ENCODE measurements around the gene GPR158.
"Not testable (repeated sequence)": the region's sequence is repeated elsewhere in the genome, so short reads cannot be mapped to it uniquely, and the experiment has no call there.

The GPR158 gene

GRCh38 chr10:25382901-25383300, 208.1 kb downstream of the GPR158 start:
- not testable (repeated sequence) for H3K4me3 ChIP-seq (ENCODE audit: low read depth, low read length); DNase-seq (ENCODE audit: low read depth)

GRCh38 chr10:25383686-25384085, 208.9 kb downstream of the GPR158 start:
- no peak for DNase-seq (ENCODE audit: low read depth)
- no peak overlapping the region for H3K4me3 ChIP-seq (ENCODE audit: low read depth, low read length)

GRCh38 chr10:25384618-25385017, 209.8 kb downstream of the GPR158 start:
- H3K4me3 ChIP-seq (ENCODE audit: low read depth, low read length), result no peak overlapping the region
- DNase-seq (ENCODE audit: low read depth), result no peak

- DNase-seq (ENCODE audit: low read depth), result no peak
- no peak overlapping the region for H3K4me3 ChIP-seq (ENCODE audit: low read depth, low read length)
Measured at GRCh38 chr10:25388188-25388861, 213.5 kb downstream of the GPR158 start.

GRCh38 chr10:25388862-25389206, 214.0 kb downstream of the GPR158 start:
- DNase-seq (ENCODE audit: low read depth), result no peak
- H3K4me3 ChIP-seq (ENCODE audit: low read depth, low read length), result no peak overlapping the region

GRCh38 chr10:25390733-25391132, 215.9 kb downstream of the GPR158 start:
- no peak overlapping the region for H3K4me3 ChIP-seq (ENCODE audit: low read depth, low read length)
- DNase-seq (ENCODE audit: low read depth), result no peak

- DNase-seq (ENCODE audit: low read depth), result no peak
- no peak overlapping the region for H3K4me3 ChIP-seq (ENCODE audit: low read depth, low read length)
Measured at GRCh38 chr10:25392132-25392531, 217.3 kb downstream of the GPR158 start.

GRCh38 chr10:25393621-25394020, 218.8 kb downstream of the GPR158 start:
- no peak for DNase-seq (ENCODE audit: low read depth)
- no peak overlapping the region for H3K4me3 ChIP-seq (ENCODE audit: low read depth, low read length)

- DNase-seq (ENCODE audit: low read depth), result no peak
- H3K4me3 ChIP-seq (ENCODE audit: low read depth, low read length), result no peak overlapping the region
Measured at GRCh38 chr10:25398680-25399079, 223.9 kb downstream of the GPR158 start.

- no peak overlapping the region for H3K4me3 ChIP-seq (ENCODE audit: low read depth, low read length)
- no peak for DNase-seq (ENCODE audit: low read depth)
Measured at GRCh38 chr10:25405871-25406270, 231.1 kb downstream of the GPR158 start.

GRCh38 chr10:25417611-25418010, 242.8 kb downstream of the GPR158 start:
- DNase-seq (ENCODE audit: low read depth), result no peak

GRCh38 chr10:25425776-25426175, 251.0 kb downstream of the GPR158 start:
- no peak for DNase-seq (ENCODE audit: low read depth)
- H3K4me3 ChIP-seq (ENCODE audit: low read depth, low read length), result no peak overlapping the region

More at GRCh38 chr10:25417611-25418010, 242.8 kb downstream of the GPR158 start:
- H3K4me3 ChIP-seq (ENCODE audit: low read depth, low read length), result no peak overlapping the region

GRCh38 chr10:25436431-25436830, 261.6 kb downstream of the GPR158 start:
- H3K4me3 ChIP-seq (ENCODE audit: low read depth, low read length), result no peak overlapping the region
- DNase-seq (ENCODE audit: low read depth), result no peak

- DNase-seq (ENCODE audit: low read depth), result no peak
- H3K4me3 ChIP-seq (ENCODE audit: low read depth, low read length), result no peak overlapping the region
Measured at GRCh38 chr10:25441270-25441669, 266.5 kb downstream of the GPR158 start.

GRCh38 chr10:25444266-25444665, 269.5 kb downstream of the GPR158 start:
- no peak for DNase-seq (ENCODE audit: low read depth)
- H3K4me3 ChIP-seq (ENCODE audit: low read depth, low read length), result no peak overlapping the region

GRCh38 chr10:25451401-25451800, 276.6 kb downstream of the GPR158 start:
- DNase-seq (ENCODE audit: low read depth), result no peak
- no peak overlapping the region for H3K4me3 ChIP-seq (ENCODE audit: low read depth, low read length)

GRCh38 chr10:25453619-25454018, 278.8 kb downstream of the GPR158 start:
- DNase-seq (ENCODE audit: low read depth), result no peak
- no peak overlapping the region for H3K4me3 ChIP-seq (ENCODE audit: low read depth, low read length)

GRCh38 chr10:25455980-25456567, 281.3 kb downstream of the GPR158 start:
- no peak overlapping the region for H3K4me3 ChIP-seq (ENCODE audit: low read depth, low read length)
- DNase-seq (ENCODE audit: low read depth), result no peak

GRCh38 chr10:25457552-25457951, 282.8 kb downstream of the GPR158 start:
- no peak for DNase-seq (ENCODE audit: low read depth)

GRCh38 chr10:25465582-25466372, 291.0 kb downstream of the GPR158 start:
- no peak overlapping the region for H3K4me3 ChIP-seq (ENCODE audit: low read depth, low read length)
- no peak for DNase-seq (ENCODE audit: low read depth)

More at GRCh38 chr10:25457552-25457951, 282.8 kb downstream of the GPR158 start:
- no peak overlapping the region for H3K4me3 ChIP-seq (ENCODE audit: low read depth, low read length)

- no peak for DNase-seq (ENCODE audit: low read depth)
- no peak overlapping the region for H3K4me3 ChIP-seq (ENCODE audit: low read depth, low read length)
Measured at GRCh38 chr10:25467881-25468280, 293.1 kb downstream of the GPR158 start.
